ENCODE data around the gene OGFR. TPM values are rescaled to one million over a fixed set of nuclear protein-coding genes. Genes with fewer than 3 reads are reported as not detected.

Gene OGFR
- total RNA-seq, 5 donors from 2014 or later (not counting 1 experiment from before 2014, with no cell fraction given): 46.5 to 91.1 (median 83.0) TPM

DNA sequence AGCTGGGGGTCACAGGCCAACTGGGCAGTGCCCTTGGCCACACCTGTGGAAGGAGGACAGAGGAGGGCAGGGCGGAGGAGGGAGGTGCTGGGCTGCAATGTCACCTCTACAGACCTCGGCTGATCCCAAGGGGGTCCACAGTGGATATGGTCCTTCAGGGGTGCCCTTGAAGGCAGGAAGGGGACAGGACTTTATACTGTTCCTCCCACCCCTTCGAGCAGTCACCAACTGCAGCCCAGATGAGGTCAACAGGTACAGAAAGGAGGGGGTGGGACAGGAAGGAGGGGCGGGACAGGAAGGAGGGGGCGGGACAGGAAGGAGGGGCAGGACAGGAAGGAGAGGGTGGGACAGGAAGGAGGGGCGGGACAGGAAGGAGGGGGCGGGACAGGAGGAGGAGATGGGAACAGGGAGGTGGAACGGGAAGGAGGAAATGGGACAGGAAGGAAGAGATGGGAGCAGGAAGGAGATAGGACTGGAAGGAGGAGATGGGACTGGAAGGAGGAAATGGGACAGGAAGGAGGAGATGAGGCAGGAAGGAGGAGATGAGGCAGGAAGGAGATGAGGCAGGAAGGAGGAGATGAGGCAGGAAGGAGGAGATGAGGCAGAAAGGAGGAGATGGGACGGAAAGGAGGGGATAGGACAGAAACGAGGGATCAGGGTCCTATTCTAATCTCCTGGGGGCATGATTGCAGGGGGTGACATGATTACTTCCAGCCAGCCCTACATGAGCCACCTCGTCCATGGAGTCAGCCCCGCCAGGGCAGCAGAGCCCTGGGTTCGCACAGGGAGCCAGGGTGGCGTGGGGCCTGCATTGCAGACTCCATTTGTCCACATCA, 27.7 kb upstream of the OGFR start:
- Histone ChIP-seq H3K27ac (ENCODE audit: low read length) (peak overlapping the region; percentile 94), H3K4me1 (ENCODE audit: control insufficient read depth in 1 of 2, extremely low read depth in 1 of 2, insufficient read depth in 2 of 2, low read length in 2 of 2) (peaks cover 23 to 62% of the 10 kb centered on the region in 2 experiments), H3K4me3 (ENCODE audit: control insufficient read depth in 1 of 2, extremely low read depth in 1 of 2, low read length in 1 of 2) (peak overlapping the region; percentile 35 to 41), H3K9me3 (no peaks in the 10 kb centered on the region), H3K36me3 (ENCODE audit: control insufficient read depth in 2 of 2, extremely low read depth in 1 of 2, insufficient read depth in 1 of 2, low read length in 1 of 2) (no peaks in the 10 kb centered on the region), H3K27me3 (replicated peaks in 1 of 2; ENCODE audit: control insufficient read depth in 2 of 2, extremely low read depth in 1 of 2, insufficient read depth in 2 of 2, low read length in 1 of 2) (no peaks in the 10 kb centered on the region)
- peaks cover 45 to 60% (median 59%) of the 10 kb centered on the region in 3 donors for H3K4me1 Mint-ChIP-seq
- peak; percentile 27 to 76 (median 60) for DNase-seq
- ChIA-PET CTCF (no interaction called here), POLR2A (no interaction called here)
- WGBS (ENCODE audit: insufficient coverage): 52% methylated on average over 8 of the region's 14 CpGs
- H3K36me3 Mint-ChIP-seq: no peaks in the 10 kb centered on the region
- H3K27me3 Mint-ChIP-seq: no peaks in the 10 kb centered on the region
- H3K4me3 Mint-ChIP-seq: peak overlapping the region; percentile 28 to 70 (median 41)
- peak overlapping the region; percentile 93 to 94 for H3K27ac Mint-ChIP-seq
- no peaks in the 10 kb centered on the region for H3K9me3 Mint-ChIP-seq
- peak; percentile 86 to 92 (median 88) for ATAC-seq (replicated peaks in 1 of 4)

DNA sequence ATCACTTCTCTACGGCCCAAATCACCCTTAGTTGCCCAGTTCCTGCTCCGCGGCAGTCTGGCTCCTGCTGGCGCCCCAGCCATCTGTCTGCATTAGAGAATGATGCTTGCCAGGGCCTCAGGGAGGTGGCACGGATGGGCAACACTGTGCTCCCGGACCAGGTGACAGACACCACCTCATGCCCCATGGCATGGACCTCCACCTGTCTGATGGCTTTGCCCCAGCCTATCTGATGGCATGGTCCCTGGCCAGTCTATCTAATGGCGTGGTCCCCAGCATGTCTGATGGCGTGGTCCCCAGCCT, 27.2 kb upstream of the OGFR start:
- Histone ChIP-seq H3K9me3 (no peaks in the 10 kb centered on the region), H3K36me3 (ENCODE audit: control insufficient read depth in 2 of 2, extremely low read depth in 1 of 2, insufficient read depth in 1 of 2, low read length in 1 of 2) (no peaks in the 10 kb centered on the region), H3K4me3 (ENCODE audit: control insufficient read depth in 1 of 2, extremely low read depth in 1 of 2, low read length in 1 of 2) (peak overlapping the region in 1 of 2 donors; percentile 19), H3K4me1 (ENCODE audit: control insufficient read depth in 1 of 2, extremely low read depth in 1 of 2, insufficient read depth in 2 of 2, low read length in 2 of 2) (peaks cover 23 to 57% of the 10 kb centered on the region in 2 experiments), H3K27me3 (replicated peaks in 1 of 2; ENCODE audit: control insufficient read depth in 2 of 2, extremely low read depth in 1 of 2, insufficient read depth in 2 of 2, low read length in 1 of 2) (no peaks in the 10 kb centered on the region), H3K27ac (ENCODE audit: low read length) (peak overlapping the region; percentile 76)
- peak overlapping the region in 1 of 3 donors; percentile 70 for H3K4me3 Mint-ChIP-seq
- POLR2A ChIA-PET: no interaction called here
- 99% methylated on average over 5 of the region's 8 CpGs for WGBS (ENCODE audit: insufficient coverage)
- H3K36me3 Mint-ChIP-seq: no peaks in the 10 kb centered on the region
- CTCF ChIA-PET: no interaction called here
- peak overlapping the region; percentile 93 to 94 for H3K27ac Mint-ChIP-seq
- no peaks in the 10 kb centered on the region for H3K9me3 Mint-ChIP-seq
- H3K27me3 Mint-ChIP-seq: no peaks in the 10 kb centered on the region
- DNase-seq (no peak), ATAC-seq (replicated peaks in 1 of 4) (no peak)
- H3K4me1 Mint-ChIP-seq: peaks cover 43 to 56% (median 56%) of the 10 kb centered on the region in 3 donors

DNA sequence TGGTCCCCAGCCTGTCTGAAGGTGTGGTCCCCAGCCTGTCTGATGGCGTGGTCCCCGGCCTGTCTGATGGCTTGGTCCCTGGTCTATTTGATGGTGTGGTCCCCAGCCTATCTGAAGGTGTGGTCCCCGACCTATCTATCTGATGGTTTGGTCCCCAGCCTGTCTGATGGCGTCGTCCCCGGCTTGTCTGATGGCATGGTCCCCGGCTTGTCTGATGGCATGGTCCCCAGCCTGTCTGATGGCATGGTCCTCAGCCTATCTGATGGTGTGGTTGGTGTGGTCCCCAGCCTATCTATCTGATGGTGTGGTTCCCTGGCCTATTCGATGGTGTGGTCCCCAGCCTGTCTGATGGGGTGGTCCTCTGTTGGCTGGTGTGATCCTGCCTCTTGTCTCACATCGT, 26.6 kb upstream of the OGFR start:
- no peaks in the 10 kb centered on the region for H3K36me3 ChIP-seq (ENCODE audit: control insufficient read depth in 2 of 2, extremely low read depth in 1 of 2, insufficient read depth in 1 of 2, low read length in 1 of 2)
- Mint-ChIP-seq H3K27me3 (no peaks in the 10 kb centered on the region), H3K9me3 (no peaks in the 10 kb centered on the region), H3K27ac (peak overlapping the region; percentile 12 to 44), H3K36me3 (no peaks in the 10 kb centered on the region), H3K4me3 (no peak overlapping the region), H3K4me1 (peaks cover 40 to 54% (median 54%) of the 10 kb centered on the region in 3 donors)
- 100% methylated on average over 3 of the region's 9 CpGs for WGBS (ENCODE audit: insufficient coverage)
- H3K9me3 ChIP-seq: no peaks in the 10 kb centered on the region
- peaks cover 23 to 54% of the 10 kb centered on the region in 2 experiments for H3K4me1 ChIP-seq (ENCODE audit: control insufficient read depth in 1 of 2, extremely low read depth in 1 of 2, insufficient read depth in 2 of 2, low read length in 2 of 2)
- no peak overlapping the region for H3K27ac ChIP-seq (ENCODE audit: low read length)
- H3K4me3 ChIP-seq (ENCODE audit: control insufficient read depth in 1 of 2, extremely low read depth in 1 of 2, low read length in 1 of 2): no peak overlapping the region
- POLR2A ChIA-PET: no interaction called here
- DNase-seq (no peak), ATAC-seq (replicated peaks in 1 of 4) (no peak)
- no peaks in the 10 kb centered on the region for H3K27me3 ChIP-seq (replicated peaks in 1 of 2; ENCODE audit: control insufficient read depth in 2 of 2, extremely low read depth in 1 of 2, insufficient read depth in 2 of 2, low read length in 1 of 2)
- CTCF ChIA-PET: no interaction called here

DNA sequence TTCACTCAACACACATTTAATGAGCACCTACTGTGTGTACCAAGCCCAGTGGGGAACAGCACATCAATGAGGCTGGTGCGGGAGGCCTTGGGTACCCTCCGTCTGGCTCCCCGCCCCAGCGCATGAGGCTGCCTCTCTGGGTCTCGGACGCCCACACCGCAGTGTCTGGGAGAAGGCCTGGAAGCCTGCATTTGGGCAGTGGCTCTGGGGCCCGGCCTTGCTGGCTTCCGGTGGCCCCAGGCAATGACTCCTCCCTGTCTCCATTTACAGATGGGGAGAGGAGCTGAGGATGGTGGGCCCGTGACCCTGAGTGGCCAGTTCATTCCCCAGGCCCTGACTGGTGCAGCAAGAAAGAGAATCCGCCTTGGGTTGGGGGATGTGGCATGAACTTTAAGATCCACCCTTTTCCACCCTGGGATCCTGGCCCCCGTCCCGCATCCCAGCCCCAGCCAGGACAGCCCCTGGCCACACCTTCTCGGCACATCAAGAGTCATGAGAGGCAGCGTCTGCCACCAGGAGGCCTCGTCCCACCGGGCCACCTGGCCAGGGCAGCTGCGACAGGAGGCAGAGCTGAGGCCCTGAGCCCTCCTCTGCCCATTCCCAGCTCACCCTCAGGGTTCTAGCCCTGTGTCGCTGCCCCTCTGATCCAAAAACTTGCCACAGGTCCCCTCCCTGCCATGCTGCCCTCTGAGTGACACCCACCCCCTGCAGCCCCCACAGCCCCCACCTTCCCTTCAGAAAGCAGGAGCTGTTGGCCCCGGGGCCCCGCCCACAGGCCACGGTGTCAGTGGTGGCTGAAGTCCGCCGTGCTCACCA, 25.8 kb upstream of the OGFR start:
- no peak for ATAC-seq (replicated peaks in 1 of 4)
- peak overlapping the region; percentile 12 to 44 for H3K27ac Mint-ChIP-seq
- POLR2A ChIA-PET: interaction anchor here (0.6 to 0.7 kb wide), 2 partner anchors 25 to 122 kb away, joined by 3 to 6 read pairs; no protein-coding TSS in a partner anchor
- no peaks in the 10 kb centered on the region for H3K36me3 ChIP-seq (ENCODE audit: control insufficient read depth in 2 of 2, extremely low read depth in 1 of 2, insufficient read depth in 1 of 2, low read length in 1 of 2)
- 82% methylated on average over 15 of the region's 24 CpGs for WGBS (ENCODE audit: insufficient coverage)
- H3K27ac ChIP-seq (ENCODE audit: low read length): no peak overlapping the region
- no peaks in the 10 kb centered on the region for H3K27me3 ChIP-seq (replicated peaks in 1 of 2; ENCODE audit: control insufficient read depth in 2 of 2, extremely low read depth in 1 of 2, insufficient read depth in 2 of 2, low read length in 1 of 2)
- peaks cover 21 to 47% of the 10 kb centered on the region in 2 experiments for H3K4me1 ChIP-seq (ENCODE audit: control insufficient read depth in 1 of 2, extremely low read depth in 1 of 2, insufficient read depth in 2 of 2, low read length in 2 of 2)
- H3K9me3 Mint-ChIP-seq: no peaks in the 10 kb centered on the region
- H3K4me3 Mint-ChIP-seq: no peak overlapping the region
- CTCF ChIA-PET: interaction anchor here in 1 of 2 donors (0.7 kb wide), 1 partner anchor 53 kb away, joined by 4 read pairs; no protein-coding TSS in a partner anchor
- H3K9me3 ChIP-seq: no peaks in the 10 kb centered on the region
- H3K4me3 ChIP-seq (ENCODE audit: control insufficient read depth in 1 of 2, extremely low read depth in 1 of 2, low read length in 1 of 2): no peak overlapping the region
- no peaks in the 10 kb centered on the region for H3K36me3 Mint-ChIP-seq
- H3K27me3 Mint-ChIP-seq: no peaks in the 10 kb centered on the region
- DNase-seq: no peak
- H3K4me1 Mint-ChIP-seq: peaks cover 35 to 48% (median 47%) of the 10 kb centered on the region in 3 donors

DNA sequence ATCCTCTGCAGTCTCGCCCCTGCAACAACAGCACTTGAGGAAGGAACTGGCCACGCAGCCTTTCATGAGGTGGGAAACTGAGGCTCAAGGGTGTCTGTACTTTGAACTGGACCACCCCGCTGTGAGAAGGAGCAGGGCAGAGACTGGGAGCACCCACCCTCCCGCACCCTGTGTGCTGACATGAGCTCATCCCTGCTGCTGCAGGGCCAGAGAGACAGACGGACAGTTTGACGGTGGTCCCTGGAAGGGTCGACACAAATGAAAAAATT, 25.3 kb upstream of the OGFR start:
- Histone ChIP-seq H3K4me3 (ENCODE audit: control insufficient read depth in 1 of 2, extremely low read depth in 1 of 2, low read length in 1 of 2) (no peak overlapping the region), H3K27ac (ENCODE audit: low read length) (no peak overlapping the region), H3K4me1 (ENCODE audit: control insufficient read depth in 1 of 2, extremely low read depth in 1 of 2, insufficient read depth in 2 of 2, low read length in 2 of 2) (peaks cover 21 to 42% of the 10 kb centered on the region in 2 experiments), H3K36me3 (ENCODE audit: control insufficient read depth in 2 of 2, extremely low read depth in 1 of 2, insufficient read depth in 1 of 2, low read length in 1 of 2) (no peaks in the 10 kb centered on the region), H3K9me3 (no peaks in the 10 kb centered on the region), H3K27me3 (replicated peaks in 1 of 2; ENCODE audit: control insufficient read depth in 2 of 2, extremely low read depth in 1 of 2, insufficient read depth in 2 of 2, low read length in 1 of 2) (no peaks in the 10 kb centered on the region)
- H3K27me3 Mint-ChIP-seq: no peaks in the 10 kb centered on the region
- H3K36me3 Mint-ChIP-seq: no peaks in the 10 kb centered on the region
- no peak overlapping the region for H3K27ac Mint-ChIP-seq
- H3K9me3 Mint-ChIP-seq: no peaks in the 10 kb centered on the region
- ATAC-seq (replicated peaks in 1 of 4) (no peak), DNase-seq (no peak)
- peaks cover 31 to 44% (median 43%) of the 10 kb centered on the region in 3 donors for H3K4me1 Mint-ChIP-seq
- 90% methylated on average over 3 of the region's 7 CpGs for WGBS (ENCODE audit: insufficient coverage)
- no peak overlapping the region for H3K4me3 Mint-ChIP-seq
- POLR2A ChIA-PET: interaction anchor here (0.6 to 0.7 kb wide), 3 partner anchors 14 to 123 kb away, joined by 3 to 6 read pairs (median 6); no protein-coding TSS in a partner anchor
- CTCF ChIA-PET: interaction anchor here in 1 of 2 donors (0.7 to 0.9 kb wide), 2 partner anchors 15 to 54 kb away, joined by 3 to 4 read pairs; no protein-coding TSS in a partner anchor

DNA sequence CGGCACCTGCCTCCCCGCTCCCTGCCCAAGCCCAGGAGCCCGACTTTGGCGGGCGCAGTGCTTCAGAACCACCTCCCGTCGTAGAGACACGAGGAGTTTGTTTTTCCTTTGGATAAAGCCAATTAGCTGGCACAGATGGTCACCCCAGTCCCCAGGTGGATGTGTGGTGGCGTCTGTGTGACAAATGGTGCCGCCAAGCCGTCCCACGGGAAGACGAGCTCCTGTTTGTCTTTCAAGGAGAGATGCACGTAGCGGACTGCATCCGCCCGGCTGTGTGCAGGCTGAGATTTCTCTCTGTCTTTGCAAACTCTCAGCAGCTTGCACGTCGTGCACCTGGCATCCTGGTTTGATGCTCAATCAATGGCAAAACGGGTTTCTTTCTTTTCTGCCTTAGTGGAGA, 24.4 kb upstream of the OGFR start:
- H3K4me3 Mint-ChIP-seq: no peak overlapping the region
- Histone ChIP-seq H3K9me3 (no peaks in the 10 kb centered on the region), H3K4me3 (ENCODE audit: control insufficient read depth in 1 of 2, extremely low read depth in 1 of 2, low read length in 1 of 2) (no peak overlapping the region), H3K4me1 (ENCODE audit: control insufficient read depth in 1 of 2, extremely low read depth in 1 of 2, insufficient read depth in 2 of 2, low read length in 2 of 2) (peaks cover 14 to 33% of the 10 kb centered on the region in 2 experiments), H3K36me3 (ENCODE audit: control insufficient read depth in 2 of 2, extremely low read depth in 1 of 2, insufficient read depth in 1 of 2, low read length in 1 of 2) (no peaks in the 10 kb centered on the region), H3K27ac (ENCODE audit: low read length) (no peak overlapping the region), H3K27me3 (replicated peaks in 1 of 2; ENCODE audit: control insufficient read depth in 2 of 2, extremely low read depth in 1 of 2, insufficient read depth in 2 of 2, low read length in 1 of 2) (no peaks in the 10 kb centered on the region)
- ChIA-PET CTCF (interaction anchor here in 1 of 2 donors (0.9 kb wide), 1 partner anchor 14 kb away, joined by 3 read pairs; no protein-coding TSS in a partner anchor), POLR2A (no interaction called here)
- H3K9me3 Mint-ChIP-seq: no peaks in the 10 kb centered on the region
- WGBS (ENCODE audit: insufficient coverage): 86% methylated on average over 17 of the region's 20 CpGs
- H3K27me3 Mint-ChIP-seq: no peaks in the 10 kb centered on the region
- ATAC-seq (replicated peaks in 1 of 4) (no peak), DNase-seq (no peak)
- no peaks in the 10 kb centered on the region for H3K36me3 Mint-ChIP-seq
- peaks cover 24 to 36% (median 34%) of the 10 kb centered on the region in 3 donors for H3K4me1 Mint-ChIP-seq
- H3K27ac Mint-ChIP-seq: peak overlapping the region in 1 of 2 donors; percentile 55

All from T-cell (primary cell).